SH-SY5Y (cell line): Measurements from ENCODE around the gene SLC24A3.

ENCODE experiments used
- GATA2 ChIP-seq: IDR thresholded peaks from 2 replicates; pipeline ENCODE4 v1.6.1; 2011; ENCODE audit warnings: mild to moderate bottlenecking, low read depth, low read length
- GATA3 ChIP-seq: IDR thresholded peaks from 2 replicates; pipeline ENCODE4 v1.6.1; 2011; ENCODE audit warnings: low read depth, mild to moderate bottlenecking, low read length, moderate library complexity

DNA sequence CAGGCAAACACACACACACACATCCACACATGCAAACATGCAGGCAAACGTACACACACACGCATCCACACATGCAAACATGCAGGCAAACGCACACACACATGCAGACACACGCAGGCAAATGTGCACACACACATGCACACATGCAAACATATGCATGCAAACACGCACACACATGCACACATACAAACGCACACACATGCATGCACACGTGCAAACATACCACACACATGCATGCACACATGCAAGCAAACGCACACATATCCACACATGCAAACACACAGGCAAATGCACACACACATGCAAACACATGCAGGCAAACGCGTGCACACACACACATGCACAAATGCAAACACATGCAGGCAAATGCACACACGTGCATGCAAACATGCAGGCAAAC lies 498.7 kb downstream of the SLC24A3 start:
- no peak for TF ChIP-seq GATA2
- TF ChIP-seq GATA3, result no peak
